Caki2 (cell line): Measurements from ENCODE around the gene SMYD3. TPM values are rescaled to one million over a fixed set of nuclear protein-coding genes. Genes with fewer than 3 reads are reported as not detected.

Experiments used
- DNase-seq: peaks from one replicate; pipeline ENCODE4 v3.0.0-alpha.2; 2015; ENCODE audit warnings: low read depth
- in situ Hi-C: cut with HindIII; loops from 2 replicates; pipeline ENCODE4 v1.10.0; 2016; ENCODE audit warnings: low sequenced_read_pairs, low pct_unique_long_range_greater_than_20kb, mixed read lengths
- total RNA-seq: library from RNA; depleted of rRNA; stranded (reverse); fragments of >200 nt; shearing (Covaris generic); gene quantifications from 2 replicates; pipeline ENCODE4 v1.2.3, GENCODE V29; 2014; ENCODE audit warnings: low replicate concordance

SMYD3 gene
- total RNA-seq, 1 experiment from 2014 or later, result 47.7 TPM

GRCh38 chr1:245895455-245895959 is 611.6 kb downstream of the SMYD3 start:
- in situ Hi-C loops, result no loop called here
- no peak for DNase-seq

DNA sequence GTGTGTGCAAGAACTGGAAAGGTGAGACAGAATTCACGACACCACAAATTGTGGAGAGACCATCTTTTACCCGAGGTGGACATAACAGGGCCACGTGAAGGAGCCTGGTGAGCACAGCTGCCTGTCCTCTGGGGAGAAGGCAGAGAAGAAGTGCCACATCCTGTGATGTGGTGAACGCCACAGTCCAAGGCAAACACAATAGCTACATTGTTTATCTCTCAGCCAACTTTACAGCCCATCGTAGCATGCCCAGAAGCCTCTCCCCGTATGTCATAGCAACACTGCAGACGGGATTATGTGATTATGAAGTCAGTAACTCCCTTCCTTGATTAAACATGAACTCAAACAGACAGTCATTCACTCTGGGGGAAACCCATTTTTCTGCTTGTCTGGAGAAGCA is 612.2 kb downstream of the SMYD3 start:
- in situ Hi-C loops, result no loop called here
- DNase-seq, result no peak

- no peak for DNase-seq
- in situ Hi-C loops, result no loop called here
Measured at GRCh38 chr1:245893025-245893424, 614.1 kb downstream of the SMYD3 start.

DNA sequence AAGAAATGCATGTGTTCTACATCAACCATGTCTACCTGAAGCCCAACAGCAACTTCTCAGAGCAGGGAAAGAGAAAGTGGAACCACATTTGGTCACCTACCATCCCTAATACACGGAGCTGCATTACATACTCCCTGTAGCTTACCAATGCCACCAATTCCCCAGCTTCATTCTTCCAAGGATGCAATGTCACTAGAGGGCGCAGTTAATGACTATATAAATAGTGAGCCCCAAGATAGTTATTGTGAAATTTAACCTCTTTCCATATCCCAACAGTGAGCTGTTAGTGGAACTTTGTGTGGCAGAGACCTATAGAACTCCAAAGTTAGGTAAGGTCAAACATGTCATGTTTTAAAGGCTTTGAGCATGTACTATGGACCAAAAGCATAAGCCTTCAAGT is 618.3 kb downstream of the SMYD3 start:
- DNase-seq, result no peak

GRCh38 chr1:245887829-245888228 is 619.2 kb downstream of the SMYD3 start:
- in situ Hi-C loops, result no loop called here
- no peak for DNase-seq

More for the DNA sequence above, 618.3 kb downstream of the SMYD3 start:
- in situ Hi-C loops, result no loop called here

GRCh38 chr1:245881767-245882391 is 625.2 kb downstream of the SMYD3 start:
- no peak for DNase-seq
- in situ Hi-C loops, result no loop called here

DNA sequence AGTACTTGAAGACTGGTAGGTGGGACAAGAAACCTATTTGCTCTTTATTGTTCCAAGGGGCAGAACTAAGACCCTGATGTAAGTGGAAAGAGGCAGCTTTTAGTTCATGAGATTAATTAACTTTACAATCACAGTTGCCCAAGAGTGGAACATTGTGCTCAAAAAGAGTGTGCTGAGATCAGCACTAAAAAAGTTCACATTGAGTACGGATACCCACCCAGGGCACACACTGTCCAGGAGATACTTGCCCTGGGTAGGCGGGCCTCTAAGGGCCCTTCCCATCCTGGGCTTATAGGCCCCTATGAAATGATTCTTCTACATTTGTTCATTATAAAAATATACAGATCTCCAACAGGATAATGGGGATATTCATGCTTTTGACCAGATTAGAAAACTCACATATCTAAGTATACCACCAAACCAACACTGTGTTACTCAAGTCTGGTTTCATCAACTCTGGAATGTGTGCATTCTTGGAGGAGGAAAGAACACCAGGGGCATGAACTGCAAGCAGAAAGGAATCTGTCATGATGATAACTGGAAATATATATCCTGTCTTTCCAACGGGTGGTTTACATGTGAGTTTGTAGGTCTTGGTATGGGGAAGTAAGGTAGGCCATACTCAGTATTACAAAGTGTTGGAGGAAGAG is 626.2 kb downstream of the SMYD3 start:
- in situ Hi-C loops, result no loop called here
- no peak for DNase-seq

DNA sequence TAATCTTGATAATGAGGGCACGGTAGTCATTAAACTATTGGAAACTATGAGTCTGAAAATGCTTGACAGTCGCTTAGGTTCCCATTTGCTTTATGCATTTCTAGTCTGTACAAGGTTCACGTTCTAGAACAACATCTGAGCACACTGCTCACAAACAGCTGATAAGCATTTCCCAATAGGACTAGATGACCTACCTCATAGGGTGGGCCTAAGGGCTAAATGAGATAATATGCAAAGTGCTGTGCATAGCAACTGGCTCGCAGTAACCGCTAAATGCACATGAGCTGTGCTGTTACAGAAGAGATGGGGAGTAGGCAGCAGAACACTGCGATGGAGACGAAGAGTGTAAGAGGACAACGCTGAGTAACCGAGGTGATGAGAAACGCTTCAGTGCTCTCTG is 628.0 kb downstream of the SMYD3 start:
- in situ Hi-C loops, result no loop called here
- DNase-seq, result no peak

- in situ Hi-C loops, result no loop called here
- no peak for DNase-seq
Measured at GRCh38 chr1:245878585-245878984, 628.5 kb downstream of the SMYD3 start.

GRCh38 chr1:245877976-245878375 is 629.1 kb downstream of the SMYD3 start:
- in situ Hi-C loops, result no loop called here
- DNase-seq, result no peak

DNA sequence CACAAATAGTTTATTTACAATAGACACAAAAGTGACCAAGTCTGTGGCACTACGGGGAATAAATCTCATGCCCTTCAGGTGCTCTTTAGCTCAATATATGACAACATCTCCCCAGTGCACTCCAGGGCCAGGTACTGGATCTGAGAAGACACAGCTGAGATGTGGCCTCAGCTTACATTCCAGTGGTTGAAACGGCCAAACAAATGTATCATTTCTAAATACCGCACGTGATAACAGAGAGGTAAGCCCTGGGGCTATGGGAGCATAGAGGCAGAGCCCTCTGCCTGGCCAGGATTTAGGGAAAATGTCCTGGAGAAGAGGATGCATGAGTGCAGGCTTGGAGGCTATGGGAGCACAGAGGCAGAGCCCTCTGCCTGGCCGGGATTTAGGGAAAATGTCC is 630.5 kb downstream of the SMYD3 start:
- in situ Hi-C loops, result no loop called here

DNA sequence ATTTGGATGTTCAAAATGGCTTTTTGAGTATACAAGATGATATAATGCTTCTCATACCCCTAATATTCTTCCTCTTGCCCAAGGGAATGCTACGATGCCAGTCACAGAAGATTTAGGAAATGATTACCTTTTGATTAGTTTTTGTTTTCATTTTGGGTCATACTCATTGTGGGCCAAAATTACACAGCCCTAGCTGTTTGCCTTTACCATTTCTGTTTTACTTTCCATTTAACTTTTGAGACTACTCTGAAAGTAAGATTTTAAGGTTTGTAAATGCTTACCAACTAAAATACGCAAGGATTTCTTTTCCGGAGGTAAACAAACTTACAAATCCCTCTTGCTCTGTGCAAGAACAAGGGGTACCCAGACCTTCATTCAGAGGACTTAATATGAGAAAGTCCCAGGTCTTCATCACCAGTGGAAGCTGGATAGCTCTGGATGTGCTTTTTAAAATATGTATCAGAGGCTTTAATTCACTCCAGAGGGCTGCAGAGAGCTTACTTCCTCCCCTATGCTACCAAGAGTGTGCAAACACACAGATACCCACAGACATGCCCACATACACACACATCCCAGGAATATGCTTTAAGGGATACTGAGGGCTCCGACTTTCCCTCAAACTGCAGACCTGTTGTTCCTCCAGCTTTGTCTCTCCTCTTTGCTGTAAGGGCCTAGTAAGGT is 631.4 kb downstream of the SMYD3 start:
- in situ Hi-C loops, result no loop called here
- DNase-seq, result no peak

More for the DNA sequence above, 630.5 kb downstream of the SMYD3 start:
- DNase-seq, result no peak

DNA sequence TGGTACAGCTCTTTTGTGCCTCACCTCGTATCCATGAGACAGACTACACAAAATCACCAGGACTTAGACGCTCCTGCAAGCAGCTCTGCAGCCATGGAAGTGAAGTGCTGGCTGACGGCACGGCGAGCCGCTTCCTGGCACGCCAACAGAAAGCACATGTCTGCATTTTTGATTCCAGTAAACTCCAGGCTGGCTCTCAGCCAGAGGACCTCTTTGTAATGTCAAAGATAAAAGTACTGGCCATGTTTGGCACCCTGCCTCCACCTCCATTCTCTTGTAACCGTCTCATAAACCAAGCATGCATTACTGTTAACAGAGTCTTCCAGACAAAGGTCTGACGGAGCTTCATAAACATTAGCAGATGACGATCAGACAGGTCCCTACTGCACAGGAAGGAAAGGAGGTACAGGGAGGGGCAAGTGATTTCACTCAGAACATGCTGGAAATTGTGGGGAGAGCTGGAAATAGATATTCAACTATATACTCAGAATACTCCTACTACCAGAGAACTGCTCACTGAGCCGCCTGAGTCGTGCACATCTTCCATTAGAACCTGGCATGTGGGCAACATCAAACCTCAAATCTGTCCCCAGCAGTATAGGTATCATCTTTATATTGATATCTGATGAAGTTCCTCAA is 632.0 kb downstream of the SMYD3 start:
- in situ Hi-C loops, result no loop called here
- peak; percentile 37 for DNase-seq

DNA sequence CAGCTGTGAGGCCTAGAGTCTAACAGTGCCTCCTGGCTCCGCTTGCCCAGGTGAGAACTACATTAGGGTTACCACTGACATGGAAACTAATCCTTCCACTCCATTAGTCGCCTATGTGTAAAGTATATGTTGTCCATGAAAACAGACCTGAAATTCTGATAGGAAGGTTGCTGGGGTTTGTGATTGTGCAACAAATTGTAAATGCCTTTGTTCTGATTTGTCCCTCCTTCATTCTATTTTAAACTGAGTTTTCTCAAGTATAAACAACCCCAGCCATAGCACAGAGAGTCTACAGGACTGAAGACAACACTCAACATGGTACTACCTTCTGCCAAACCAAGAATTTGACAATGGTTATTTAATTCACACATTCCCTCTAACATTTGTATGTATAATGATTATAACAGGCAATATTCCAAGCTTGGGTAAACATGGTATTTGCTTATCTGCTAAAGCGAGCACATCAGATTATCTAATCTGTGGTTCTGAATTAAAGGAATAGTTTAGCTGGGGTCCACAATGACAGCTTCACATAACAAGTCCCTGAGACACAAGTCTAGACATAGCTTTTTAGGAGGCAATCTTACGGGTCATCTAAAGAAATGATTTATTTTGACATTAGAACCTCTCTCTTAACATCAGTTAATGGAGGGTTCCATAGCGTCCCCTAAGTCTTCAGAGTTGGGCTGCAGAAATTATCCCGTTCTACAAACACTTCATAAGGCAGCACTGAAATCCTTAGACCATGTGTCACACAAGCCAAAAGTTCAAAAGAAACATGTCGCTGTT is 633.0 kb downstream of the SMYD3 start:
- in situ Hi-C loops, result no loop called here
- DNase-seq, result no peak

- in situ Hi-C loops, result no loop called here
Measured at GRCh38 chr1:245873068-245873467, 634.0 kb downstream of the SMYD3 start.

DNA sequence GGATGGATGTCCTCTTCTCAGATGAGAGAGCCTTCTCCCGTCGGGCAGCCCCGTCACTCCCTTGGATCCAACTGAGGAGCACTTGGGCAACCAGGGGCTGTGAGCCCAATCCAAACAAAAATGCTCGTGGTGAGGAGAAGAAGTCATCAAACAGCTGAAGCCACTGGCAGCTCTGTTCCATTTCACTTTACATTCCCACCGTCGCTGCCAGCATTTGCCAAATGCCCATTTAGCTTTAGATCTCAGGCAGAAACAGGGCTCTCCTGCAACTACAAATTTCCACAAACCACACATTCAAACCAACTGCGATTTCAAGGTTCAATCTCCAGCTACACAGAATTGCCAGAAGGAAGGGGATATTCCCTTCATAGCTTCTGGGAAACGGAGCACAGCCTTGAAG is 634.6 kb downstream of the SMYD3 start:
- in situ Hi-C loops, result no loop called here
- DNase-seq, result no peak

More at GRCh38 chr1:245873068-245873467, 634.0 kb downstream of the SMYD3 start:
- DNase-seq, result no peak

DNA sequence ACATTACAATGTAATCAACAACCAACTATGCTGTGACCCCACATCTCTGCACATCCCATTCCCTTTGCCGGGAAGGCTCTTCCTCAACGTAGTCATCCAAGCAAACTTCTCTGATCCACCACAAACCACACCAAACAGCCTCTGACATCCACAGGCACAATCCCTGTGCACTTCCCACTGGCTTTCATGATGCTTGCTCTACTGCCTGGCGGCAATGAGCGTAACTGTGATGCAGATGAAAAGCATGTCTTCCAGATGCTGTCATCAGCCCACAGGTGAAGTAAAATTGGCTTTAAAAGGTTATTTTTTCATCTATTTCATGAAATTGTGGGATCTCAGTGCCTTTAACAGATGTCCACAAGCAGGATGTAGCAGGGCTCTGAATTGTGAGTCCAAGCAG is 635.2 kb downstream of the SMYD3 start:
- in situ Hi-C loops, result no loop called here
- DNase-seq, result no peak

DNA sequence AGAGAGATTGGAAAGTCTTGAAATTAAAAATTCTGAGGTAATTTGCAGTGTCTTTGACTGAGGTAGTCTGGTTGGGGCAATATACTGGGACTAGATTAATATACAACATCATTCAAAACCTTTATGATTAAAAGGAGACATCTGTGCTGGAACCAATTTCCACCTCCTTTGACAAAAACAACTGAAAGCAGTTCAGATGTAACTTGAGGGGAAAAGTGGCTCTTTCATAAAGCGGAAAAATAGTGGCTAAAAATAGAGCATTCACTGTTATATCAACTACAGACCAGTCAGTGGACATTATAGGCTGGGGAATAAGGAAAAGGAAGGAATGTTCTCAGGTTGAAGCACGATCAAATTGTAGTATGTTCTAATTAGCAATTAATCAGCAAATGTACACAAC is 635.9 kb downstream of the SMYD3 start:
- in situ Hi-C loops, result no loop called here
- DNase-seq, result no peak
